ENCODE measurements around the gene RAPGEF6.

GRCh38 chr5:131587541-131587940 is 47.5 kb downstream of the RAPGEF6 start:
- no peak for TF ChIP-seq BCL11A (tag by site-specific recombination; IDR thresholded peaks at IDR 0.05; ENCODE audit: low read depth)
- TF ChIP-seq CTCF (tag by site-specific recombination; IDR thresholded peaks at IDR 0.05): no peak
- TF ChIP-seq REST (tag by site-specific recombination; IDR thresholded peaks at IDR 0.05): no peak
- no peak for TF ChIP-seq ZSCAN16 (tag by site-specific recombination; IDR thresholded peaks at IDR 0.05)
- no peak for TF ChIP-seq ZNF747 (tag by site-specific recombination; IDR thresholded peaks at IDR 0.05)
- no peak for TF ChIP-seq YY1 (tag by site-specific recombination; IDR thresholded peaks at IDR 0.05)
- no peak for TF ChIP-seq MZF1 (tag by site-specific recombination; IDR thresholded peaks at IDR 0.05; ENCODE audit: borderline replicate concordance)
- TF ChIP-seq ZNF324 (tag by site-specific recombination; IDR thresholded peaks at IDR 0.05): no peak
- TF ChIP-seq FEZF1 (tag by site-specific recombination; IDR thresholded peaks at IDR 0.05): no peak

All from HEK293 (cell line).